Activated CD4-positive, alpha-beta memory T cell treated with anti-CD3 and anti-CD28 coated beads, Interleukin-2, amount 10 ng/mL, durations not matched to agents 7 days and 5 days (primary cell): ENCODE data around the gene VAV2. TPM values are rescaled to one million over a fixed set of nuclear protein-coding genes. Genes with fewer than 3 reads are reported as not detected.

Source experiments
- CTCF ChIA-PET: fragments of 350-600 bp; sonication (Branson Sonifier 250); formaldehyde crosslinking; loops from one replicate; lab custom pipeline; 2021; ENCODE audit warnings: antibody characterized with exemption, inconsistent platforms; lab: Charles Lee
- POLR2A ChIA-PET: fragments of 350-600 bp; sonication (Branson Sonifier 250); formaldehyde crosslinking; loops from one replicate; lab custom pipeline; 2021; ENCODE audit warnings: antibody characterized with exemption; lab: Charles Lee
- DNase-seq: peaks from one replicate; pipeline ENCODE4 v3.0.0-alpha.2; 2020
- H3K27ac Mint-ChIP-seq: one replicate; pipeline ENCODE4 v1.8.0; 2021; ENCODE audit warnings: mild to moderate bottlenecking, mixed read lengths
- H3K27me3 Mint-ChIP-seq: one replicate; pipeline ENCODE4 v1.8.0; 2021; ENCODE audit warnings: mixed read lengths
- H3K36me3 Mint-ChIP-seq: one replicate; pipeline ENCODE4 v1.8.0; 2021; ENCODE audit warnings: low read depth, mixed read lengths
- H3K4me1 Mint-ChIP-seq: one replicate; pipeline ENCODE4 v1.8.0; 2021; ENCODE audit warnings: mixed read lengths
- H3K4me3 Mint-ChIP-seq: one replicate; pipeline ENCODE4 v1.8.0; 2021; ENCODE audit warnings: mild to moderate bottlenecking, mixed read lengths
- H3K9me3 Mint-ChIP-seq: one replicate; pipeline ENCODE4 v1.8.0; 2021; ENCODE audit warnings: mixed read lengths
- total RNA-seq, 2 experiments: library from RNA; stranded (reverse); gene quantifications; one replicate each; pipeline ENCODE4 v1.2.3, GENCODE V29; 2021

The VAV2 gene
- total RNA-seq, 2 experiments from 2014 or later, result 2.4 to 2.9 TPM

DNA sequence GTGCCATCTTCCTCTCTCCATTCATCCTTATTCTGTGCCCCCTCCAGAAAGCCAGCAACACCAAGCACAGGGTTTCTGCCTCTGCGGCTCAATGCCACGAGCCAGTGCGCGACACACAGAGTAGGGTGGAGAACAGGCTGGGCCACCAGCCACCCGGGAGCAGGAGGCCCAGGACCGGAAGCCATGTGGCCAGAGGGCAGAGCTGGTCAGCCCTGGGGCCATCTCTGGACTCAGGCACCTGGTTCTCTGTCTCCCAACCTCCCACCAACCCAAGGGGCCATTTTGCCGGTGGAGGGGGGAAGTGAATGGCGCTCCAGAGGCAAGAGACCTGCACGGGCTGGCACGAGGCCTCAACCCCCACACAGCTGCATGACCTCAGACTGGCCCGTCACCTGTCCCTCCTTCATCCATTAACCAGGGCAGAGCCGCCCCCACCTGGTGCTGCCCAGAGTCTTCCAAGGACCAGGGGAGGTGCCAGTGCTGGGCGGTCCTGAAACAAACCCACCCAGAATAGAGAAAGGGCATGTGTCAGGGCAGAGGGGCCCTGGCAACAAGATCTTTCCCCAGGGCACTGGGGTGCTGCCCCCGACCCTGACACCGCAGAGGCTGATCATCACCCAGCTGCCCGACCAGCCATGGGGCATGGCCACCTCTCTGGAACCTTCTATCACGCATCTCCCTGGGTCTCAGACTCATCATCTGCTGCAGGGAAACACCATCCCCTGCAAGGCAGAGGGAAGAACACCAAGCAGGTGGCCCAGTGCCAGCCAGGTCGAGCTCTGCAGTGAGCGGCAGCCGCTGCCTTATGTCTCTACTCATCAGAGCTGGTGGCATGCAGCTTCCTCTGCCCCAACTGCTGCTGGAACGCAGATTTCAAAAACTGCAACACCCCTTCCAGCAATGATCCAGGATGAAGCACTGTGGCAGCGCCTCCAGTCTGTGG, 11.9 kb downstream of the VAV2 start:
- no peaks in the 10 kb centered on the region for H3K36me3 Mint-ChIP-seq
- H3K9me3 Mint-ChIP-seq, result no peaks in the 10 kb centered on the region
- CTCF ChIA-PET, result no interaction called here
- POLR2A ChIA-PET, result no interaction called here
- H3K4me1 Mint-ChIP-seq, result no peaks in the 10 kb centered on the region
- no peak overlapping the region for H3K27ac Mint-ChIP-seq
- no peaks in the 10 kb centered on the region for H3K27me3 Mint-ChIP-seq
- no peak for DNase-seq
- H3K4me3 Mint-ChIP-seq, result no peak overlapping the region

DNA sequence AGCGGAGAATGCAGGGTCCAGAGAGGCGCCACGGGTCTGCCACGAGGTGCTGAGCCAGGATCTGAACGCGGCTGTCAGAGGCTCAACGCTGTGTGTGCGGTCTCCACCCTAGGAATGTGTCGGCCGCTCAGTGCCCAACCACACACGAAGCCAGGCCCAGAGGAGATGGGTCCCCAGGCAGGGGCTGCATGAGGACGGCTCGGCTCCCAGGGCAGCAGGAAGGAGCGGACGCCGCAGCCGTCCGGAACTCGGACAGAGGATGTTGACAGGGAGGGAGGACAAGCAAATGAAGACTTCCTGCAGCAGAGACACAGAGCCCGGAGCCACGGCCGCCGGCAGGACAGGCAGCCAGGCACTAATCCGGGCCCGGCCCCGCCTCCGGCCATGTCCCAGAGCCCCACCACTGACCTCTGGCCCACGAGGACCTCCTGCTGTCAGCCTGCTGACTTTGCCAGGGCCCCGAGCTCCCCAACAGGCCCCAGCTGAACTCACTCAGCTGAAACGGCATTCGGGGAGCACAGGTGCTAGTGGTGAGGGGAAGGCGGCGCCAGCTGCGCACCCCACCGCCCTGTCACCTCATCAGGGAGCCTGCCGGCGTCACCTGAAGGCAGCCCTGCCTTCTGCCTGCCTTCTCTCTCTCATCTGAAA, 12.7 kb downstream of the VAV2 start:
- Mint-ChIP-seq H3K9me3 (no peaks in the 10 kb centered on the region), H3K27me3 (no peaks in the 10 kb centered on the region), H3K4me3 (no peak overlapping the region), H3K36me3 (no peaks in the 10 kb centered on the region), H3K27ac (no peak overlapping the region), H3K4me1 (no peaks in the 10 kb centered on the region)
- ChIA-PET POLR2A (no interaction called here), CTCF (interaction anchor here (0.6 kb wide), 1 partner anchor 1240 kb away, joined by 3 read pairs; no protein-coding TSS in a partner anchor)
- no peak for DNase-seq

DNA sequence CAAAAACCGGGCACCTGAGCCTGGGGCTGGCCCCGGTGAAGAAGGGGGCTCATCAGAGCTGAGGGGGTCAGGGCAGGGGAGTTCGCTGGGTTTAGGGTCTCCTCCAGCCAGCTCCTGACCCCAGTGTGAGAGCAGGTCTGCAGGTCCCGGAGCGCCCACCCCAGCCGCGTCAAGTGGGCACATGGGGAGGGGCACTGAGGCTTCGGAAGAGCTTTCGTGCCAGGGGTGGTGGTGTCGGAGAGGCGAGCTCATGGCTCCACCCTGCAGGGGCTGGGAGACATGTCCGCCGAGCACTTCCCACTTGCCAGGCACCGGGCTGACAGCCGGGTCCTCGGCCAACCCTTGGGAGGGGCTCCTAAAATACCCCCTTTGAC, 13.2 kb downstream of the VAV2 start:
- ChIA-PET POLR2A (no interaction called here), CTCF (interaction anchor here (0.6 kb wide), 1 partner anchor 1239 kb away, joined by 3 read pairs; no protein-coding TSS in a partner anchor)
- no peak for DNase-seq
- Mint-ChIP-seq H3K4me3 (no peak overlapping the region), H3K4me1 (no peaks in the 10 kb centered on the region), H3K27me3 (no peaks in the 10 kb centered on the region), H3K27ac (no peak overlapping the region), H3K36me3 (no peaks in the 10 kb centered on the region), H3K9me3 (no peaks in the 10 kb centered on the region)

DNA sequence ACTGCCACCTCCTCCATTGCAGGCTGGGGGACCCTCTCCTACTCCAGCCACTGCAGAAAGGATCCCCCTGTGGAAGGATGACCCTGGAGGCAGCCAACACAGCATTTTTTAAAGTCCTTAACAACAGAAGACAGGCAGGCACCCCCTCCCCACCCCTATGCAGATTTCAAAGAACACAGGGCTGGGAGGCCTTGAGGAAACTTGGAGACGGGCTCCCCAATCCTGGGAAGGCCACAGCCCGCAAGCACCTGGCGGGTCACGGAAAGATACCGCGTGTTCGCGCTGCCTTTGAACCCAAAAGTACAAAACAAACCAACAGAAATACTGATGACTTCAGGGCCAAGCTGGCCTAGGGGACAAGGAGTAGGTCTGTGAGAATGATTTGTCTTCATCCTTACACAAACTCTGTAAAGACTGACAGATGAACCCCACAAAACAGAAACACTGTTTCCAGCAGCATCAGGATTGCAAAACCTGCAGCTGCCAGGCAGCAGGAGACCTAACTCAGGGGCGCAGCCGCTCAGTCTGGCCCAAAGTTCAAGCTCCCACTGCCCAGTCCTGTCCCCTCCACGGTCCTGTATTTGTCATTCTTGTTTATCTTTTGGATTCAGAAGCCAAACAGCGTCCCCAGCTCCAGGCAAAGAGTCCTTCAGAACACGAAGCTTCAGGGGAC, 13.8 kb downstream of the VAV2 start:
- CTCF ChIA-PET, result no interaction called here

GRCh38 chr9:133977421-133978201, 14.5 kb downstream of the VAV2 start:
- no peaks in the 10 kb centered on the region for H3K4me1 Mint-ChIP-seq
- POLR2A ChIA-PET, result no interaction called here

More for the DNA sequence above, 13.8 kb downstream of the VAV2 start:
- Mint-ChIP-seq H3K9me3 (no peaks in the 10 kb centered on the region), H3K27ac (no peak overlapping the region), H3K36me3 (no peaks in the 10 kb centered on the region), H3K27me3 (no peaks in the 10 kb centered on the region), H3K4me3 (no peak overlapping the region), H3K4me1 (no peaks in the 10 kb centered on the region)
- no peak for DNase-seq
- POLR2A ChIA-PET, result no interaction called here

GRCh38 chr9:133976887-133977286, 15.2 kb downstream of the VAV2 start:
- CTCF ChIA-PET, result no interaction called here
- no peaks in the 10 kb centered on the region for H3K27me3 Mint-ChIP-seq
- H3K4me1 Mint-ChIP-seq, result no peaks in the 10 kb centered on the region
- no peaks in the 10 kb centered on the region for H3K36me3 Mint-ChIP-seq
- POLR2A ChIA-PET, result no interaction called here
- no peak overlapping the region for H3K4me3 Mint-ChIP-seq
- H3K9me3 Mint-ChIP-seq, result no peaks in the 10 kb centered on the region
- DNase-seq, result no peak
- H3K27ac Mint-ChIP-seq, result no peak overlapping the region

More at GRCh38 chr9:133977421-133978201, 14.5 kb downstream of the VAV2 start:
- Mint-ChIP-seq H3K27ac (no peak overlapping the region), H3K36me3 (no peaks in the 10 kb centered on the region), H3K27me3 (no peaks in the 10 kb centered on the region), H3K4me3 (no peak overlapping the region), H3K9me3 (no peaks in the 10 kb centered on the region)
- no peak for DNase-seq
- CTCF ChIA-PET, result no interaction called here

GRCh38 chr9:133976191-133976861, 15.8 kb downstream of the VAV2 start:
- Mint-ChIP-seq H3K4me3 (no peak overlapping the region), H3K9me3 (no peaks in the 10 kb centered on the region), H3K27ac (no peak overlapping the region), H3K36me3 (no peaks in the 10 kb centered on the region), H3K27me3 (no peaks in the 10 kb centered on the region), H3K4me1 (no peaks in the 10 kb centered on the region)
- CTCF ChIA-PET, result no interaction called here
- no peak for DNase-seq
- POLR2A ChIA-PET, result no interaction called here

GRCh38 chr9:133975511-133975910, 16.6 kb downstream of the VAV2 start:
- CTCF ChIA-PET, result no interaction called here
- H3K4me3 Mint-ChIP-seq, result no peak overlapping the region

GRCh38 chr9:133974631-133975341, 17.3 kb downstream of the VAV2 start:
- POLR2A ChIA-PET, result interaction anchor here (0.6 kb wide), 1 partner anchor 1262 kb away, joined by 4 read pairs; no protein-coding TSS in a partner anchor
- Mint-ChIP-seq H3K27me3 (no peaks in the 10 kb centered on the region), H3K4me3 (no peak overlapping the region), H3K4me1 (no peaks in the 10 kb centered on the region), H3K27ac (no peak overlapping the region), H3K9me3 (no peaks in the 10 kb centered on the region), H3K36me3 (no peaks in the 10 kb centered on the region)
- DNase-seq, result no peak
- CTCF ChIA-PET, result no interaction called here

More at GRCh38 chr9:133975511-133975910, 16.6 kb downstream of the VAV2 start:
- POLR2A ChIA-PET, result interaction anchor here (0.6 kb wide), 1 partner anchor 1263 kb away, joined by 4 read pairs; no protein-coding TSS in a partner anchor
- H3K4me1 Mint-ChIP-seq, result no peaks in the 10 kb centered on the region
- DNase-seq, result no peak
- H3K27me3 Mint-ChIP-seq, result no peaks in the 10 kb centered on the region
- no peaks in the 10 kb centered on the region for H3K9me3 Mint-ChIP-seq
- H3K27ac Mint-ChIP-seq, result no peak overlapping the region
- H3K36me3 Mint-ChIP-seq, result no peaks in the 10 kb centered on the region

GRCh38 chr9:133973791-133974630, 18.1 kb downstream of the VAV2 start:
- Mint-ChIP-seq H3K27me3 (no peaks in the 10 kb centered on the region), H3K9me3 (no peaks in the 10 kb centered on the region), H3K4me3 (no peak overlapping the region), H3K36me3 (no peaks in the 10 kb centered on the region), H3K4me1 (no peaks in the 10 kb centered on the region), H3K27ac (no peak overlapping the region)
- DNase-seq, result no peak
- CTCF ChIA-PET, result no interaction called here
- POLR2A ChIA-PET, result no interaction called here

DNA sequence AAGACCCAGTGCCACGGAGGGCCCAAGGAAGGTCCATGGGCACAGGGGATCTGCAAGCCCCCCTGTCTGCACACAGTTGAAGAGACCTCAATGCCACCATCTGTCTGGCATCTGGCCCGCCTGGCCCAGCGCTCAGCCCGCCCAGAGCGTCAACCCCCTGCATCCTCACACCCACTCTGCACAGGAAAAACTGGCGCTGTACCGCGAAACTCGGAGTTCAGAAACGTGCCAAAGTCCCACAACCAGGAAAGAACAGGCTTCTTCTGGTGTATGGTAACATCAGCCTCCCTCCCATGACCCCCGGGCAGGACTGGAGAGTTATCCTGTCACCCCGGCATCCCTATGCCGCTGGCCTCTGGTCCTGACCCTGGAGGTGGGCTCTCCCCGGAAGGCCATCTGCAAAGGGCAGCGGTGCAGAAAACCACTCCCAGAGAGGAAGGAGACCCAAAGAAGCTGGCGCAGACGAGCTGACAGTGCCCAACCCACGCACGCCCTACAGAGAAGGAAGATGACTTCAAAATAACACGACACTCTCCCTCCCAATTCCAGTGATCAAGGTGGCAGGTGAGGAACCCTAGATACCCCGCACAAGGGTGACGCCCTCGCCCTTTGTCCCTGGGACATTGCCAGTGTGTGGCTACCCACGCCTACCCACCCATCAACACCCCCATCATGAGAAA, 18.9 kb downstream of the VAV2 start:
- CTCF ChIA-PET, result no interaction called here
- DNase-seq, result no peak
- Mint-ChIP-seq H3K27ac (no peak overlapping the region), H3K36me3 (no peaks in the 10 kb centered on the region), H3K4me1 (no peaks in the 10 kb centered on the region), H3K9me3 (no peaks in the 10 kb centered on the region), H3K27me3 (no peaks in the 10 kb centered on the region), H3K4me3 (no peak overlapping the region)
- POLR2A ChIA-PET, result no interaction called here
